Glutamatergic neuron (in vitro differentiated cells): ENCODE data around the gene CDIPT. TPM values are rescaled to one million over a fixed set of nuclear protein-coding genes. Genes with fewer than 3 reads are reported as not detected.
A peak's percentile ranks its signal among the peaks of the same experiment; 100 is the strongest.
"Not testable (repeated sequence)": the region's sequence is repeated elsewhere in the genome, so short reads cannot be mapped to it uniquely, and the experiment has no call there.

Experiments
- DNase-seq: peaks from one replicate; pipeline ENCODE4 v3.0.0; 2022
- H3K27ac Mint-ChIP-seq: one replicate; pipeline ENCODE4 v1.8.0; 2020; ENCODE audit warnings: mild to moderate bottlenecking, mixed read lengths, inconsistent platforms; ENCODE audit not compliant: unreplicated experiment
- H3K27me3 Mint-ChIP-seq: one replicate; pipeline ENCODE4 v1.8.0; 2020; ENCODE audit warnings: mild to moderate bottlenecking, moderate library complexity, mixed read lengths, inconsistent platforms; ENCODE audit not compliant: unreplicated experiment
- H3K36me3 Mint-ChIP-seq: one replicate; pipeline ENCODE4 v1.8.0; 2020; ENCODE audit warnings: mild to moderate bottlenecking, mixed read lengths, inconsistent platforms; ENCODE audit not compliant: unreplicated experiment
- H3K4me1 Mint-ChIP-seq: one replicate; pipeline ENCODE4 v1.8.0; 2020; ENCODE audit warnings: mild to moderate bottlenecking, low read depth, mixed read lengths, inconsistent platforms; ENCODE audit not compliant: unreplicated experiment
- H3K4me3 Mint-ChIP-seq: one replicate; pipeline ENCODE4 v1.8.0; 2020; ENCODE audit warnings: mild to moderate bottlenecking, mixed read lengths, inconsistent platforms; ENCODE audit not compliant: unreplicated experiment
- H3K9me3 Mint-ChIP-seq: one replicate; pipeline ENCODE4 v1.8.0; 2020; ENCODE audit warnings: mild to moderate bottlenecking, moderate library complexity, mixed read lengths, inconsistent platforms; ENCODE audit not compliant: unreplicated experiment
- CTCF ChIP-seq: fragments of 200-600 bp; sonication (generic); IDR thresholded peaks from one replicate; pipeline ENCODE4 v1.5.0; 2021; ENCODE audit not compliant: partially characterized antibody, unreplicated experiment
- total RNA-seq: library from RNA; stranded (reverse); fragmentation: NEBNext Ultra II Directional; extraction: Animal tissue kit (Norgen Biotek cat#: 25700); gene quantifications from one replicate; pipeline ENCODE4 v1.2.1, GENCODE V29; 2021; ENCODE audit not compliant: unreplicated experiment

CDIPT gene
- total RNA-seq, 1 donor from 2014 or later, result 71.0 TPM

DNA sequence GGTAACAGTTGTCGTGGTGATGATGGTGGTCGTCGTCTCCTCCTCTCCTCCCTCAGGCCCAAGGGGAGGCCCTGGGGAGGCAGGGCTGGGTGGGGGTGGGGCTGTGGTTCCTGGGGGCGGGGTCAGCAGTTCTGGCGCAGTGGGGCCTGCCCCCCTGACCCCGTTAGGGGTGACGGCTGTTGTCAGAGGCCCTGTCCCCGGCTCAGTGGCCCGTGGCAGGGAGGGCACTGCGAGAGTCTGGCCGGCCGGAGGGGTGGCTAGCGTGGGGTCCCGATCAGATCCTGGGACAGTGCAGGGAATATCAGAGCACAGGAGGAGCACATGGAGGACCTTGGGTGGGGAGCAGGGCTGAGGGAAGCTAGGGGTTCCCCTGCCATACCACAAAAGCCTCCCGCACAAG lies 33.8 kb upstream of the CDIPT start:
- no peak for DNase-seq
- no peak for TF ChIP-seq CTCF
- Mint-ChIP-seq H3K9me3 (peaks cover 12% of the 10 kb centered on the region), H3K36me3 (peaks cover 4% of the 10 kb centered on the region), H3K27me3 (peaks cover 7% of the 10 kb centered on the region), H3K4me1 (peaks cover 14% of the 10 kb centered on the region), H3K27ac (no peak overlapping the region), H3K4me3 (peak overlapping the region; percentile 42)

DNA sequence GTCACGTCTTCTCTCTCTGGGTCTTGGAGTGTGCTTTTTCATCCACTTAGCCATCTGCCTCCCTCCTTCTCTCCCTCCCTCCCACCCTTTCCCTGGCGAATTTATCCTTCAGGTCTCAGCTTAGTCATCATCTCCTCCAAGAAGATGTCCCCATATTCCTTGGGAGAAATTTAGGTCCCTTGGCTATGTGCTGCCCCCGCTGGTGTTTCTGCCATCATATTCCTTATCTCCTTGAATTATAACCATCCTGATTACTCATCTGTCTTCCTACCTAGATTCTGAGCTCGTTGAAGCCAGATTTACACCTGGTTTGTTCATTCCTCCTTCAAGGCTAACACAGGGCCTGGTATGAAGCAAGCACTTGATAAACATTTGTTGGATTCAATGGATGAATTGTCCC lies 31.3 kb upstream of the CDIPT start:
- H3K4me3 Mint-ChIP-seq, result no peak overlapping the region
- peaks cover 4% of the 10 kb centered on the region for H3K36me3 Mint-ChIP-seq
- H3K9me3 Mint-ChIP-seq, result peaks cover 5% of the 10 kb centered on the region
- no peak for DNase-seq
- peak overlapping the region; percentile 22 for H3K27ac Mint-ChIP-seq
- no peak for TF ChIP-seq CTCF
- H3K4me1 Mint-ChIP-seq, result peaks cover 13% of the 10 kb centered on the region
- H3K27me3 Mint-ChIP-seq, result peaks cover 6% of the 10 kb centered on the region

DNA sequence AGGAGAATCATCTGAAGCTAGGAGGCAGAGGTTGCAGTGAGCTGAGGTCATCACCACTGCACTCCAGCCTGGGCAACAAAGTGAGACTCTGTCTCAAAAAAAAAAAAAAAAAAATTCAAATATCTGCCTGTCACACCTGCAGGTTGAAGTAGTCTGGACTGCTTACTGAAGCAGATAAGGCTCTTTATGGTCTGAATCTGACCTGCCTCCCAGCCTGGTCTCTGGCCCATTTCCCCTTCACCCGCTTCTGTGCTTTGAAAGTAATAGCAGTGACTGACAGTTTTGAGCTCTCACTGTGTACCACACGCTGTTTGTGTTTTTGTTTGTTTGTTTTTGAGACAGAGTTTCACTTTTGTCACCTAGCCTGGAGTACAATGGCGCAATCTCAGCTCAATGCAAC lies 30.5 kb upstream of the CDIPT start:
- no peak for TF ChIP-seq CTCF
- peaks cover 12% of the 10 kb centered on the region for H3K4me1 Mint-ChIP-seq
- H3K9me3 Mint-ChIP-seq, result peaks cover 5% of the 10 kb centered on the region
- H3K36me3 Mint-ChIP-seq, result peaks cover 4% of the 10 kb centered on the region
- H3K4me3 Mint-ChIP-seq, result no peak overlapping the region
- peaks cover 6% of the 10 kb centered on the region for H3K27me3 Mint-ChIP-seq
- DNase-seq, result no peak
- no peak overlapping the region for H3K27ac Mint-ChIP-seq

- peaks cover 6% of the 10 kb centered on the region for H3K4me1 Mint-ChIP-seq
- peaks cover 2% of the 10 kb centered on the region for H3K27me3 Mint-ChIP-seq
- H3K9me3 Mint-ChIP-seq, result peaks cover 3% of the 10 kb centered on the region
- H3K27ac Mint-ChIP-seq, result no peak overlapping the region
- no peak overlapping the region for H3K4me3 Mint-ChIP-seq
- peaks cover 3% of the 10 kb centered on the region for H3K36me3 Mint-ChIP-seq
- DNase-seq, result no peak
- no peak for TF ChIP-seq CTCF
Observed at GRCh38 chr16:29892458-29892813, 29.4 kb upstream of the CDIPT start.

- no peaks in the 10 kb centered on the region for H3K27me3 Mint-ChIP-seq
- H3K27ac Mint-ChIP-seq, result no peak overlapping the region
- peaks cover 3% of the 10 kb centered on the region for H3K4me1 Mint-ChIP-seq
- H3K9me3 Mint-ChIP-seq, result no peaks in the 10 kb centered on the region
- no peaks in the 10 kb centered on the region for H3K36me3 Mint-ChIP-seq
- no peak overlapping the region for H3K4me3 Mint-ChIP-seq
- no peak for DNase-seq
- TF ChIP-seq CTCF, result no peak
Observed at GRCh38 chr16:29891525-29892457, 28.8 kb upstream of the CDIPT start.

- H3K4me3 Mint-ChIP-seq, H3K27ac Mint-ChIP-seq, H3K27me3 Mint-ChIP-seq, H3K36me3 Mint-ChIP-seq, H3K9me3 Mint-ChIP-seq, H3K4me1 Mint-ChIP-seq, DNase-seq: not testable (repeated sequence)
Observed at GRCh38 chr16:29889372-29889771, 26.3 kb upstream of the CDIPT start.
